Measurements from ENCODE around the gene CFAP58.

The CFAP58 gene

DNA sequence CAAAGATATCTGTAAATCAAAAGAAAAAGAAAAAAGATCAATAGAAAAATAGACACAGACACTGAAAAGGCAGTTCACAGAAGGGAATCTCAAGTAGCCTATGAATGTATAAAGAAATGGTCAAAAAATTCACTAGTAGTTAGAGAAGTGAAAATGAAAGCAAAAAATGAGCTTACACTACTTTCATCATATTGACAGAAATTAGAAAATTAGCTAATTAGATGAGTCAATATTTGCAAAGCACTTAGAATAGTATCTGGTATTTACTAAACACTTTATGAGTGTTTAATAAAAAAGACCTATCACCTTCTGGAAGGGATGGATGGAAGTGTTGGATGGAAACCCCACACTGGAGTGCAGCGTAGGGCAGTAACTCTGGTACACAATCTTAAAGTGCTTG is 1.7 kb upstream of the CFAP58 start:
- peaks cover 84 to 86% of the 10 kb centered on the region in 2 experiments for H3K4me1 ChIP-seq (ENCODE audit: control insufficient read depth in 1 of 2, insufficient read depth in 1 of 2, low read depth in 1 of 2, low read length in 1 of 2)
- H3K27ac ChIP-seq: peak overlapping the region; percentile 98
- no peaks in the 10 kb centered on the region for H3K27me3 ChIP-seq
- H3K9me3 ChIP-seq: no peaks in the 10 kb centered on the region
- TF ChIP-seq, protein P1, sequence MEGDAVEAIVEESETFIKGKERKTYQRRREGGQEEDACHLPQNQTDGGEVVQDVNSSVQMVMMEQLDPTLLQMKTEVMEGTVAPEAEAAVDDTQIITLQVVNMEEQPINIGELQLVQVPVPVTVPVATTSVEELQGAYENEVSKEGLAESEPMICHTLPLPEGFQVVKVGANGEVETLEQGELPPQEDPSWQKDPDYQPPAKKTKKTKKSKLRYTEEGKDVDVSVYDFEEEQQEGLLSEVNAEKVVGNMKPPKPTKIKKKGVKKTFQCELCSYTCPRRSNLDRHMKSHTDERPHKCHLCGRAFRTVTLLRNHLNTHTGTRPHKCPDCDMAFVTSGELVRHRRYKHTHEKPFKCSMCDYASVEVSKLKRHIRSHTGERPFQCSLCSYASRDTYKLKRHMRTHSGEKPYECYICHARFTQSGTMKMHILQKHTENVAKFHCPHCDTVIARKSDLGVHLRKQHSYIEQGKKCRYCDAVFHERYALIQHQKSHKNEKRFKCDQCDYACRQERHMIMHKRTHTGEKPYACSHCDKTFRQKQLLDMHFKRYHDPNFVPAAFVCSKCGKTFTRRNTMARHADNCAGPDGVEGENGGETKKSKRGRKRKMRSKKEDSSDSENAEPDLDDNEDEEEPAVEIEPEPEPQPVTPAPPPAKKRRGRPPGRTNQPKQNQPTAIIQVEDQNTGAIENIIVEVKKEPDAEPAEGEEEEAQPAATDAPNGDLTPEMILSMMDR (IDR thresholded peaks at IDR 0.05): no peak
- no peaks in the 10 kb centered on the region for H3K36me3 ChIP-seq
- peak overlapping the region; percentile 60 to 61 for H3K4me3 ChIP-seq (ENCODE audit: low read depth in 1 of 2, low read length in 1 of 2)

DNA sequence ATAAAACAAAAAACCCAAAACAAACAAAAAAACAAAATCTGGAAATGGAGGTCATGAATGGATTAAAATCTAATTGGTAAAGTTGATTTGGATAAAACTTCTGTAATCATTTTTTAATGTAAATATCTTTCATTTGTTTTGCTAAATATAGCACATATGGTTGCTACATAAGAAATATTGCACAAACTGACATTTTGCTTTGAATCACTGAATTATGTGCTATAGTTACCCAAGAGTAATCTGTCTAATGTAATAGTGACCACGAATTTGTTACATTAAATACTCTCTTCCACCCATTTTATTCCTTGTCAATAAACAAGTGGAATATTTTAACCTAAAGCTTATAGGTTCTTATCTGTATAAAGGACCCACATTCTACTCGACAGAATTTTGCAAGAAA is 6.2 kb downstream of the CFAP58 start:
- no peak overlapping the region for H3K4me3 ChIP-seq (ENCODE audit: low read depth in 1 of 2, low read length in 1 of 2)
- H3K4me1 ChIP-seq (ENCODE audit: control insufficient read depth in 1 of 2, insufficient read depth in 1 of 2, low read depth in 1 of 2, low read length in 1 of 2): peaks cover 7 to 8% of the 10 kb centered on the region in 2 experiments
- H3K9me3 ChIP-seq: no peaks in the 10 kb centered on the region
- H3K27me3 ChIP-seq: peaks cover 8% of the 10 kb centered on the region
- no peaks in the 10 kb centered on the region for H3K36me3 ChIP-seq
- TF ChIP-seq, protein P1 (IDR thresholded peaks at IDR 0.05): no peak
- H3K27ac ChIP-seq: no peak overlapping the region

DNA sequence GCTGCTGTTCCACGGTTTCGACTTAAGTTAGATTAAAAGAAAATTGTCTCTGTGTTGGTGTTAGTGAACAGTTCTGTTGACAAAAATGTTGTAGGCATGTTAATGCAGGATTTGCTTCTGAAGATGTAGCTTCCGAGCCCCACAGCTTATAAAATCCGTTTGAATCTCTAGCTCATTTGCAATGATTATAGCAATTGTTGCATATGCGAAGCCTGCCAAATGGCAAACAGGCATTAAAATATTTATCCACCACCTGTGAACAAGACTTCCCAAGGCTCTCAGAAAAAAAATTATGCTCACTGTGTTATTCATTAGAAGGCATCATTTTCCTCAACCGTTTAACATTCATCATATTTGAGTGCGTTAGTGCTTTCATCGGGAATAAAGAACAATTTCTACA is 14.3 kb downstream of the CFAP58 start:
- no peak overlapping the region for H3K27ac ChIP-seq
- TF ChIP-seq, protein P1 (IDR thresholded peaks at IDR 0.05): no peak
- peaks cover 40% of the 10 kb centered on the region for H3K27me3 ChIP-seq

DNA sequence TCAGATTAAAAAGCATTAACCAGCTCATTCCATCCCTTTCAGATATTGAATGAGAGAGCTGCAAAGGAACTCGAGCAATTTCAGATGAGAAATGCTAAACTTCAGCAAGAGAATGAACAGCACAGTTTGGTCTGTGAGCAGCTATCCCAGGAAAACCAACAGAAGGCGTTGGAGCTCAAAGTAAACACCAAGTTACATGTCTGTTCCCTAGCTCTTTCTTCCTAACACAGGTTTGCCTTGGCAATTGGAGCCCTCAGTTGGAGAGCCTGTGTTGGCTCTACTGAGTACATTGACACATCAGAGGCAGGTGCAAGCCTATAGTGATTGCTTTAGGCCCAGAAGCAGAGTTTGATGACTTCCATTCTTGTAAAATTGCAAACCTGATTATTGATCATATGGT is 14.7 kb downstream of the CFAP58 start:
- Histone ChIP-seq H3K36me3 (no peaks in the 10 kb centered on the region), H3K27ac (no peak overlapping the region), H3K27me3 (peaks cover 36% of the 10 kb centered on the region), H3K4me1 (ENCODE audit: control insufficient read depth in 1 of 2, insufficient read depth in 1 of 2, low read depth in 1 of 2, low read length in 1 of 2) (no peaks in the 10 kb centered on the region), H3K9me3 (no peaks in the 10 kb centered on the region), H3K4me3 (ENCODE audit: low read depth in 1 of 2, low read length in 1 of 2) (no peak overlapping the region)
- TF ChIP-seq, protein P1 (IDR thresholded peaks at IDR 0.05): no peak

More for the DNA sequence above, 14.3 kb downstream of the CFAP58 start:
- Histone ChIP-seq H3K4me3 (ENCODE audit: low read depth in 1 of 2, low read length in 1 of 2) (no peak overlapping the region), H3K4me1 (ENCODE audit: control insufficient read depth in 1 of 2, insufficient read depth in 1 of 2, low read depth in 1 of 2, low read length in 1 of 2) (no peaks in the 10 kb centered on the region), H3K36me3 (no peaks in the 10 kb centered on the region), H3K9me3 (no peaks in the 10 kb centered on the region)

DNA sequence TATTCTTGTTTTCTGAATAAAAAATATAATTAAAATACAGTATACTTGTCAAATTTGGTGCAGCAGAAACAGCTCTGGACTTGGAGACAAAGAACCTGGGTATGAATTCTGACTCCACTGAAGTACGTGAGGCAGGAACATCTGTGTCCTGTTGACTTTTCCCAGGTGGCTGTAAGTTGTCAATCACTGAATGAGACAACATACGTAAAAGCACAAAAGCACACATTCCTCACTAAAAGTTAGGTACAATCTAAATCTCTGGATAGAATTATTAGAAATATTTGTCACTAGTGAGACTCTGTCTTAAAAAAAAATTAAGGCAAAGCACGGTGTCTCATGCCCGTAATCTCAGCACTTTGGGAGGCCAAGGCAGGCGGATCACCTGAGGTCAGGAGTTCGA is 18.1 kb downstream of the CFAP58 start:
- peaks cover 28% of the 10 kb centered on the region for H3K27me3 ChIP-seq
- no peak overlapping the region for H3K4me3 ChIP-seq (ENCODE audit: low read depth in 1 of 2, low read length in 1 of 2)
- no peak overlapping the region for H3K27ac ChIP-seq
- TF ChIP-seq, protein P1 (IDR thresholded peaks at IDR 0.05): no peak
- no peaks in the 10 kb centered on the region for H3K9me3 ChIP-seq
- H3K36me3 ChIP-seq: no peaks in the 10 kb centered on the region
- no peaks in the 10 kb centered on the region for H3K4me1 ChIP-seq (ENCODE audit: control insufficient read depth in 1 of 2, insufficient read depth in 1 of 2, low read depth in 1 of 2, low read length in 1 of 2)

DNA sequence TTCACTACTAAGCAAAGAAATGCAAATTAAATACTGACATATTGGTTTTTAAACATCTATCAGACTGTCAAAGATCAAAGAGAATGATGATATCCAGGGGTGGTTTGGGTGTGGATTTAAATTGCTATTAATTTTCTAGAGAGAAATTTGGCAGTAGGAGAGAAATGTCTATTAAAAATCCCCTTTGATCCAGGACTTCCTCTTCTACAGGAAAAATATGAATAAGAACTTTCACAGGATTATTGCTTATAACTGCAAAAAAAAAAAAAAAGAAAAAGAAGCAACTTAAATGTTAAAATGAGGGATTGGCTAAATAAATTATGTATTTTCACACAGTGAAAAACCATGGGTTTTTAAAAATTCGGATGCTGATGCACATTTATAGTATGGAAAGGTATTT is 21.0 kb downstream of the CFAP58 start:
- Histone ChIP-seq H3K27ac (no peak overlapping the region), H3K4me1 (ENCODE audit: control insufficient read depth in 1 of 2, insufficient read depth in 1 of 2, low read depth in 1 of 2, low read length in 1 of 2) (no peaks in the 10 kb centered on the region), H3K27me3 (peaks cover 36% of the 10 kb centered on the region), H3K4me3 (ENCODE audit: low read depth in 1 of 2, low read length in 1 of 2) (no peak overlapping the region), H3K36me3 (no peaks in the 10 kb centered on the region), H3K9me3 (no peaks in the 10 kb centered on the region)
- TF ChIP-seq, protein P1 (IDR thresholded peaks at IDR 0.05): no peak
